ENCODE results near the gene NFATC3. TPM values are rescaled to one million over a fixed set of nuclear protein-coding genes. Genes with fewer than 3 reads are reported as not detected.

The NFATC3 gene
- total RNA-seq, 1 donor from 2014 or later = 33.1 TPM

DNA sequence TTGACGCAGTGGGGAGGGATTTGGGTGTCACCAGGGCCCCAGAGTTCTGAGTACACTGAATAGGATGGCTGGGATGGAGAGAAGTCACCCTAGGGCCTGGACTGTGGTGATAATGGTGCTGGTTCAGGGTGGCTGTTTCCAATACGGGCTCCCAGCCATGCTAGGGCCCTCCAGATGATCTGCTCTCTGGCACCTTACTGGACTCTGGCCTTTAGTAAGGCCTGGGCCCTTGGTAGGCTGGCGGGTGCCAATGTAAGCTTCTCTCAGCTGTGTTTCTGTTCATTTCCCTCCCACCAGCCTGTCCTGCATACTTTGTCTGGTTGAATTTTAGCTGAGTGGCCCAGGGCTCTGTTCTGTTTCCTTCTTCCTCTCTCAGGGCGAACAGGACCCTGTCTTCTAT is 162.8 kb downstream of the NFATC3 start:
- Mint-ChIP-seq H3K27me3 (ENCODE audit: unreplicated experiment) (peaks cover 7% of the 10 kb centered on the region), H3K27ac (ENCODE audit: unreplicated experiment) (no peak overlapping the region), H3K4me1 (ENCODE audit: low read depth, unreplicated experiment) (peaks cover 2% of the 10 kb centered on the region), H3K9me3 (ENCODE audit: unreplicated experiment) (peaks cover 6% of the 10 kb centered on the region), H3K36me3 (ENCODE audit: unreplicated experiment) (no peaks in the 10 kb centered on the region), H3K4me3 (ENCODE audit: unreplicated experiment) (no peak overlapping the region)
- TF ChIP-seq, protein P1, sequence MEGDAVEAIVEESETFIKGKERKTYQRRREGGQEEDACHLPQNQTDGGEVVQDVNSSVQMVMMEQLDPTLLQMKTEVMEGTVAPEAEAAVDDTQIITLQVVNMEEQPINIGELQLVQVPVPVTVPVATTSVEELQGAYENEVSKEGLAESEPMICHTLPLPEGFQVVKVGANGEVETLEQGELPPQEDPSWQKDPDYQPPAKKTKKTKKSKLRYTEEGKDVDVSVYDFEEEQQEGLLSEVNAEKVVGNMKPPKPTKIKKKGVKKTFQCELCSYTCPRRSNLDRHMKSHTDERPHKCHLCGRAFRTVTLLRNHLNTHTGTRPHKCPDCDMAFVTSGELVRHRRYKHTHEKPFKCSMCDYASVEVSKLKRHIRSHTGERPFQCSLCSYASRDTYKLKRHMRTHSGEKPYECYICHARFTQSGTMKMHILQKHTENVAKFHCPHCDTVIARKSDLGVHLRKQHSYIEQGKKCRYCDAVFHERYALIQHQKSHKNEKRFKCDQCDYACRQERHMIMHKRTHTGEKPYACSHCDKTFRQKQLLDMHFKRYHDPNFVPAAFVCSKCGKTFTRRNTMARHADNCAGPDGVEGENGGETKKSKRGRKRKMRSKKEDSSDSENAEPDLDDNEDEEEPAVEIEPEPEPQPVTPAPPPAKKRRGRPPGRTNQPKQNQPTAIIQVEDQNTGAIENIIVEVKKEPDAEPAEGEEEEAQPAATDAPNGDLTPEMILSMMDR (IDR thresholded peaks at IDR 0.05; ENCODE audit: partially characterized antibody, unreplicated experiment) = no peak
- DNase-seq = no peak

DNA sequence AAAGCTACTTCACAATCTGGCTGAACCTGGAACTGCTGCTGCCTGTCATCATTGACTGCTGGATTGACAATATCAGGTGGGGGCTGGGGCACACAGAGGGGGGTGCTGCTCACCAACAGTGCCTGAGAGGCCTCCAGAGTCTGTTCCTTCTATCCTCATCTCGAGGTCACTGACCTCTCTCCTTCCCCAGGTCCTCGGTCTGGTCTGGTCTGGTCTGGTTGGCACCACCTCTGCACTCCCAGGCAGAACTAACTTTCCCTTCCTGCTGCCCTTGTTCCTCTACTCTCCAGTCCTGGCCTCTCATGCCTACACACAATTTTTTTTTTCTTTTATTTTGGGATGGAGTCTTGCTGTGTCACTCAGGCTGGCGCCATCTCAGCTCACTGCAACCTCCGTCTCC is 164.2 kb downstream of the NFATC3 start:
- H3K4me1 Mint-ChIP-seq (ENCODE audit: low read depth, unreplicated experiment) = peaks cover 2% of the 10 kb centered on the region
- H3K27ac Mint-ChIP-seq (ENCODE audit: unreplicated experiment) = no peak overlapping the region
- H3K4me3 Mint-ChIP-seq (ENCODE audit: unreplicated experiment) = no peak overlapping the region
- no peaks in the 10 kb centered on the region for H3K36me3 Mint-ChIP-seq (ENCODE audit: unreplicated experiment)
- TF ChIP-seq, protein P1 (IDR thresholded peaks at IDR 0.05; ENCODE audit: partially characterized antibody, unreplicated experiment) = no peak
- DNase-seq = no peak
- peaks cover 6% of the 10 kb centered on the region for H3K9me3 Mint-ChIP-seq (ENCODE audit: unreplicated experiment)
- H3K27me3 Mint-ChIP-seq (ENCODE audit: unreplicated experiment) = peaks cover 7% of the 10 kb centered on the region

DNA sequence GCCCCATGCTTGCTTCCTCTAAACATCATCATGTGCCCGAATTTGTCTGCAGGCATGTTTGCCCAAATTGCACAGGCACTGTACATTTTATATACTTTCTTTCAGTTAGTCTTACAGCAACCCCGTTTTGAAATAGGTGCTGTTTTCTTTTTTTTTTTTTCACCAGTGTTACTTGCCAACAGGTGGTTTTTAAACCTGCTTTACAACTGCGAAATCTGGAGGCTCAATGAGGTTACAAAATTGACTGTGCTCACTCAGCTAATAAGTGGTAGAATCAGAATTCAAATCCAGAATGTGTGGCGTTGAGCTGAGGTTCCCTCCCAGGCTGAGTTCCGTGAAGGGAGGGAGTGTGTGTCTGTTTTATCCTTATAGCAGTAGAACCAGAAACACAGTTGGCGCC is 165.8 kb downstream of the NFATC3 start:
- H3K9me3 Mint-ChIP-seq (ENCODE audit: unreplicated experiment) = peaks cover 3% of the 10 kb centered on the region
- no peak overlapping the region for H3K27ac Mint-ChIP-seq (ENCODE audit: unreplicated experiment)
- TF ChIP-seq, protein P1 (IDR thresholded peaks at IDR 0.05; ENCODE audit: partially characterized antibody, unreplicated experiment) = no peak
- no peaks in the 10 kb centered on the region for H3K36me3 Mint-ChIP-seq (ENCODE audit: unreplicated experiment)
- no peaks in the 10 kb centered on the region for H3K4me1 Mint-ChIP-seq (ENCODE audit: low read depth, unreplicated experiment)
- no peak overlapping the region for H3K4me3 Mint-ChIP-seq (ENCODE audit: unreplicated experiment)
- H3K27me3 Mint-ChIP-seq (ENCODE audit: unreplicated experiment) = peaks cover 2% of the 10 kb centered on the region
- no peak for DNase-seq

- DNase-seq = no peak
- H3K27ac Mint-ChIP-seq (ENCODE audit: unreplicated experiment) = no peak overlapping the region
- no peak overlapping the region for H3K4me3 Mint-ChIP-seq (ENCODE audit: unreplicated experiment)
- no peaks in the 10 kb centered on the region for H3K4me1 Mint-ChIP-seq (ENCODE audit: low read depth, unreplicated experiment)
- H3K9me3 Mint-ChIP-seq (ENCODE audit: unreplicated experiment) = no peaks in the 10 kb centered on the region
- no peaks in the 10 kb centered on the region for H3K36me3 Mint-ChIP-seq (ENCODE audit: unreplicated experiment)
- H3K27me3 Mint-ChIP-seq (ENCODE audit: unreplicated experiment) = peaks cover 2% of the 10 kb centered on the region
- TF ChIP-seq, protein P1 (IDR thresholded peaks at IDR 0.05; ENCODE audit: partially characterized antibody, unreplicated experiment) = no peak
Observed at GRCh38 chr16:68251832-68252231, 166.7 kb downstream of the NFATC3 start.

DNA sequence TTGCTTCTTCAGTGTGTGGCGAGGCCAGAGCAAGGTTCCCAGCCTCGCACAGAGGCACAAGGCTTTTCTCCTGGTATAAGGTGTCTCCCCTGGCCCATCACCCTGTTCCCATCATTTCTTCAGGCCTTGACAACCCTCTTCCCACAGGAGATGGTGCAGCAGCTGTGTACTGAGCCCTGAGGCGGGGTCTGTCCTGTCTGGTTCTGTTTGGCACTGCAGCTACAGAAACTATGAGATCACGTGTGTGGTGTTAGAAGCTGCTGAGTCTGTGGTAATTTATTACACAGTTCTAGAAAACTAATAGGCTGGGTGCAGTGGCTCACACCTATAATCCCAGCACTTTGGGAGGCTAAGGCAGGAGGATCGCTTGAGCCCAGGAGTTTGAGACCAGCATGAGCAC is 167.2 kb downstream of the NFATC3 start:
- Mint-ChIP-seq H3K4me3 (ENCODE audit: unreplicated experiment) (no peak overlapping the region), H3K4me1 (ENCODE audit: low read depth, unreplicated experiment) (no peaks in the 10 kb centered on the region), H3K27me3 (ENCODE audit: unreplicated experiment) (peaks cover 2% of the 10 kb centered on the region), H3K36me3 (ENCODE audit: unreplicated experiment) (no peaks in the 10 kb centered on the region), H3K27ac (ENCODE audit: unreplicated experiment) (no peak overlapping the region), H3K9me3 (ENCODE audit: unreplicated experiment) (no peaks in the 10 kb centered on the region)
- TF ChIP-seq, protein P1 (IDR thresholded peaks at IDR 0.05; ENCODE audit: partially characterized antibody, unreplicated experiment) = no peak
- DNase-seq = no peak
